ENCODE results near the gene GMEB2.

The GMEB2 gene

GRCh38 chr20:63589261-63590217 is 37.4 kb downstream of the GMEB2 start:
- DNase-seq (ENCODE audit: low spot score), result no peak

GRCh38 chr20:63588641-63589041 is 38.3 kb downstream of the GMEB2 start:
- no peak for DNase-seq (ENCODE audit: low spot score)

GRCh38 chr20:63587776-63588591 is 38.9 kb downstream of the GMEB2 start:
- no peak for DNase-seq (ENCODE audit: low spot score)

GRCh38 chr20:63587256-63587655 is 39.6 kb downstream of the GMEB2 start:
- DNase-seq (ENCODE audit: low spot score), result no peak

GRCh38 chr20:63586797-63587196 is 40.1 kb downstream of the GMEB2 start:
- DNase-seq (ENCODE audit: low spot score), result no peak

- DNase-seq (ENCODE audit: low spot score), result no peak
Observed at GRCh38 chr20:63585616-63586565, 41.0 kb downstream of the GMEB2 start.

GRCh38 chr20:63582382-63583063 is 44.4 kb downstream of the GMEB2 start:
- DNase-seq (ENCODE audit: low spot score), result no peak

- peak; percentile 77 for DNase-seq (ENCODE audit: low spot score)
Observed at GRCh38 chr20:63580796-63581461, 46.0 kb downstream of the GMEB2 start.

GRCh38 chr20:63579017-63579694 is 47.7 kb downstream of the GMEB2 start:
- DNase-seq (ENCODE audit: low spot score), result no peak

- no peak for DNase-seq (ENCODE audit: low spot score)
Observed at GRCh38 chr20:63578224-63579016, 48.5 kb downstream of the GMEB2 start.

GRCh38 chr20:63577317-63577894 is 49.5 kb downstream of the GMEB2 start:
- DNase-seq (ENCODE audit: low spot score), result no peak

- no peak for DNase-seq (ENCODE audit: low spot score)
Observed at GRCh38 chr20:63576311-63576710, 50.6 kb downstream of the GMEB2 start.

- DNase-seq (ENCODE audit: low spot score), result no peak
Observed at GRCh38 chr20:63574829-63575743, 51.8 kb downstream of the GMEB2 start.

- peak; percentile 98 for DNase-seq (ENCODE audit: low spot score)
Observed at GRCh38 chr20:63574156-63574828, 52.6 kb downstream of the GMEB2 start, which contains the start of gene HELZ2. Gene HELZ2, minus strand, starts transcription at chr20:63574239. Its CDS starts 1,854 bp downstream, at chr20:63572385.

GRCh38 chr20:63573647-63574131 is 53.2 kb downstream of the GMEB2 start:
- no peak for DNase-seq (ENCODE audit: low spot score)

GRCh38 chr20:63572788-63573646 is 53.9 kb downstream of the GMEB2 start:
- DNase-seq (ENCODE audit: low spot score), result peak; percentile 56
